Rectal smooth muscle tissue (tissue), 1 donor: Measurements from ENCODE around the gene CHCHD2.
"Not testable (repeated sequence)": the region's sequence is repeated elsewhere in the genome, so short reads cannot be mapped to it uniquely, and the experiment has no call there.

Source experiments
- H3K27ac ChIP-seq: one replicate; pipeline ENCODE4 v1.7.0; 2013; ENCODE audit warnings: low read depth, low read length, inconsistent platforms
- H3K27me3 ChIP-seq: one replicate; pipeline ENCODE4 v1.7.0; 2013; ENCODE audit warnings: low read length; ENCODE audit not compliant: control insufficient read depth, insufficient read depth
- H3K36me3 ChIP-seq: one replicate; pipeline ENCODE4 v1.7.0; 2013; ENCODE audit warnings: low read length; ENCODE audit not compliant: control insufficient read depth, insufficient read depth
- H3K4me1 ChIP-seq: one replicate; pipeline ENCODE4 v1.7.0; 2013; ENCODE audit warnings: low read length; ENCODE audit not compliant: control insufficient read depth, insufficient read depth
- H3K4me3 ChIP-seq: one replicate; pipeline ENCODE4 v1.7.0; 2013; ENCODE audit warnings: low read length
- H3K9ac ChIP-seq: one replicate; pipeline ENCODE4 v1.7.0; 2013; ENCODE audit warnings: low read length

The CHCHD2 gene

DNA sequence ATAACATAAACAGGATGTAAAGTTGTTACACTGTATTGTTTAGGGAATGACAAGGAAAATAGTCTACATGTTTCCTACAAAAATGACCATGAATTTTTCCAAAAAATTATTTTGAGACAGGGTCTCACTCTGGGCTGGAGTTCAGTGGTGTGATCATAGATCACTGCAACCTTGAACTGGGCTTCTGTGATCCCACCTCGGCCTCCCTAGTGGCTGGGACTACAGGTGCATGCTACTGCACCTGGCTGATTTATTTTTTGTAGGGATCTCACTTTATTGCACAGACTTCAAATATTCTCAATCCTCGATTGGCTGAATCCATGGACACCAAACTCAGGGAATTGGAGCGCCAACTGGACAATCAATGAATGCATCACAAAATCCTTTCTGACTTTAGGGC lies 6.6 kb downstream of the CHCHD2 start:
- Histone ChIP-seq H3K4me1 (no peaks in the 10 kb centered on the region), H3K36me3 (peaks cover 17% of the 10 kb centered on the region)

DNA sequence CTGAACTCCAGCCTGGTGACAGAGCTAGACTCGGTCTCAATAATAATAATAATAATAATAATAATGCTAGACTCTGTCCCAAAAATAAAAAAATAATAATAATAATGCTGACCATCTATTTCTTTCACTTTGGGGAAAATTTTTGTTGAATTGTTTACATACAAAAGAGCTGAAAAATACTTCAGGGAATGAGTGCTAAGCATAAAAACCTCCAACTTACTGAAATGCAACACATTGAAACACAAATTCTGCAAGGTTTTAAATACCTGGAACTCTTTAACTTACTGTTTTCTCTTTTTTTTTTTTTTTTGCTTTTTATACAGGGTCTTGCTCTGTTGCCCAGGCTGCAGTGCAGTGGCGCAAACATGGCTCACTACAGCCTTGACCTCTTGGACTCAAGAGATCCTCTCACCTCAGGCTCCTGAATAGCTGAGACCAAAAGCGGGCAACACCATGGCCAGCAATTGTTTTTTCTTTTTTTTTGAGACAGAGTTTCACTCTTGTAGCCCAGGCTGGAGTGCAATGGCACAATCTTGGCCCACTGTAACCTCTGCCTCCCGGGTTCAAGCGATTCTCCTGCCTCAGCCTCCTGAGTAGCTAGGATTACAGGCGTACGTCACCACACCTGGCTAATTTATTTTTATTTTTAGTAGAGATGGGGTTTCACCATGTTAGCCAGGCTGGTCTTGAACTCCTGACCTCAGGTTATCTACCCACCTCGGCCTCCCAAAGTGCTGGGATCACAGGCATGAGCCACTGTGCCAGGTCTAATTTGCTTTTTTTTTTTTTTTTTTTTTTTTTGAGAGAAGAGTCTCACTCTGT lies 7.9 kb downstream of the CHCHD2 start:
- H3K9ac ChIP-seq, H3K27ac ChIP-seq, H3K4me3 ChIP-seq, H3K4me1 ChIP-seq, H3K27me3 ChIP-seq: not testable (repeated sequence)
- H3K36me3 ChIP-seq, result peaks cover 14% of the 10 kb centered on the region

More for the DNA sequence above, 6.6 kb downstream of the CHCHD2 start:
- H3K27me3 ChIP-seq, result no peaks in the 10 kb centered on the region
- H3K9ac ChIP-seq, result no peak overlapping the region
- no peak overlapping the region for H3K27ac ChIP-seq
- H3K4me3 ChIP-seq, result no peak overlapping the region

- no peak overlapping the region for H3K4me3 ChIP-seq
- no peak overlapping the region for H3K9ac ChIP-seq
- H3K36me3 ChIP-seq, result peaks cover 12% of the 10 kb centered on the region
- H3K27me3 ChIP-seq, result no peaks in the 10 kb centered on the region
- H3K27ac ChIP-seq, result no peak overlapping the region
- peaks cover 4% of the 10 kb centered on the region for H3K4me1 ChIP-seq
These were observed 8.6 kb downstream of the CHCHD2 start for GRCh38 chr7:56097700-56098099.

DNA sequence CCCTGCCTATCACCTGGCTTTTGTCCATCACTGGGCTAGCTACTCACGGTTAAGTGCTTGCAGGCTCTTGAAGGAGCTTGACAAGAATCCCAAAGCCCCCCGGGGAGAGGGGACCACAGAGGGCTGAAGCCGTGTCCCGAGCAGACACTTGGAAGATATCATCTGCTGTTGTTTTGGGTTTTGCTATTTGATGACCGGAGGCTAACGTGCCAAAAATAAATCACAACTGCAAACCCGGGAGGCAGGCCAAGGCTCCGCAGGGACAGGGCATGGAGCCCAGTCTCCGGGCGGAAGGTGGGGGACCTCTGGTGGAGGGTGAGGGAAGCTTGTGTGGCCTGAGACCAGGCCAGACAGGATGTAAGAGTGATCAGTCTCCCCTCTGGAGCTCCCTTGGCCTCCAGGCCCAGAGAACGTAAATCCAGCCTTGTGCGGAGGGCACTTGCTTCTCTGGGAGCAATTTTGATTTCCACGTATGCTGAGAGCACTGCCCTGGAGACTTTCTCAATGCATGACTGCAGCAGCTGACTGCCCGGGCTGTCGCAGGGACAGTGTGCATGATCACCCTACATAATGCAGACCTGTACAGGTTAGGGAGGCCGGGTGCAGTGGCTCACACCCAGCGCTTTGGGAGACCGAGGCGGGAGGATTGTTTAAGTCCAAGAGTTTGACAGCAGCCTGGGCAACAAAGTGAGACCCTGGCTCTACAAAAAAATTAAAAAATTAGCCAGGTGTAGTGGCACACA lies 13.3 kb downstream of the CHCHD2 start, which contains the start of gene PHKG1:
TSS of gene PHKG1 (minus strand) at position 164 of the 743 bp plus-strand sequence. CDS start 4,011 bp downstream, outside the sequence.
- H3K4me1 ChIP-seq, result peaks cover 13% of the 10 kb centered on the region
- H3K27ac ChIP-seq, result peak within 1 kb of the TSS; percentile 96
- H3K36me3 ChIP-seq, result no peaks in the 10 kb centered on the region
- H3K4me3 ChIP-seq, result peak within 1 kb of the TSS; percentile 44
- H3K9ac ChIP-seq, result no peak within 1 kb of the TSS
- no peaks in the 10 kb centered on the region for H3K27me3 ChIP-seq

GRCh38 chr7:56092388-56092787 lies 13.9 kb downstream of the CHCHD2 start:
- H3K27ac ChIP-seq, result peak overlapping the region; percentile 96
- not testable (repeated sequence) for H3K9ac ChIP-seq, H3K36me3 ChIP-seq, H3K27me3 ChIP-seq
- peak overlapping the region; percentile 44 for H3K4me3 ChIP-seq
- H3K4me1 ChIP-seq, result peaks cover 13% of the 10 kb centered on the region

DNA sequence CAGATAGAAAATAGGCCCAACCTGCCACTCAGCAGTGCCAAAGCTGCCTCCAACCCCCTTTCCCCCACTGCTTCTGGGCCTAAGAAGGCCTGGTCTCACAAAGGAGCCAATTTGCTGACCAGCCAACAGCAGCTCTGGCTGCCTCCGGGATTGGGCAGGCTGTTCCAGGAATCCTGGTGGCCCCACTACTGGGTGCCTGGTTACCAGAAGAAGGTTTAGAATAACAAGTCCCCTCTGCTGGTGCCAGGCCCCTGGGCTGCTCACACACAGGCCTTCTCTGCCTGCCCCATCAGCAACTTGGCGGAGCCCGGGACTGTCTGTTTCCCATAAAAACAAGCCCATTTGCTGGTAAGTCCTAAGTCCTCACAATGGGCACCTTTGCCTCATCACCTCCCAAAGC lies 14.7 kb downstream of the CHCHD2 start:
- Histone ChIP-seq H3K4me3 (peak overlapping the region; percentile 27), H3K9ac (no peak overlapping the region), H3K36me3 (peaks cover 3% of the 10 kb centered on the region), H3K27me3 (no peaks in the 10 kb centered on the region), H3K4me1 (peaks cover 13% of the 10 kb centered on the region), H3K27ac (peak overlapping the region; percentile 96)

DNA sequence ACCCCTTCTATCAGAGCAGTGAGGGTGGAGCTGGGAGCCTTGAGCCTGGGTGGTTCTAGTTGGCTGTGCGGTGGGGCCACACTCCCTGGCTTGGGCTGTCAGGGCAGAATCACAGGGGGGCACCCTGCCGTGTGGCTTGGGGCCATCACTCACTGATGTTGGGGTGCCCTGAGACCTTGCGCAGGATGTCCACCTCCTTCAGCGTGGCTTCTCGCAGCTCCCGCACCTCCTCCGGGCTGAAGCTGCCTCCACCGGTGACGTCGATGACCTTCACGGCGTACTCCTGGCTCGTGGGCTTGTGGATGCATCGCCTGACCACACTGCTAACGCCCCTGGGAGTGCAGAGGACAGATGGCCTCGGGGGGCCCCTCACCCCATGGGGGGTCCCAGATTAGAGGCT lies 18.8 kb downstream of the CHCHD2 start:
- Histone ChIP-seq H3K27ac (no peak overlapping the region), H3K9ac (no peak overlapping the region), H3K27me3 (no peaks in the 10 kb centered on the region), H3K4me1 (peaks cover 19% of the 10 kb centered on the region), H3K4me3 (no peak overlapping the region), H3K36me3 (peaks cover 3% of the 10 kb centered on the region)

DNA sequence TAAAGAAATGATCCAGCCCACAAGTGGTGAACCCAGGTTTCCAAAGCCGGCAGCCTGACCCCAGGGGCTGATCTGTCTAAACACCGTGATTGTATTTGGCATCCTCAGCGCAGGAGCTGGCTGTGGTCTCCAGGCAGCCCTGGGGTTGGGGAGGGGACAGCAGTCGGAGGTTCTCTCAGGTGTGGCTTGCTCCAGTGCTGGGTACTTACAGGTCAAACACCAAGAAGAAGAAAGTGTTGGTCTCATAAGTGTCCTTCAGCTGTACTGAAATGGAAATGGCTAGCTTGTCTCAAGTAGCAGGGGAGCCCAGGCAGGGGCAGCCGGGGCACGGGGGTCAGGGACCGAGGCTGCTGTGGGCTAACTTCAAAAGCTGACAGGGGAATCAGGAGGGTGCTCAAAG lies 19.5 kb downstream of the CHCHD2 start:
- peaks cover 14% of the 10 kb centered on the region for H3K4me1 ChIP-seq
- no peak overlapping the region for H3K4me3 ChIP-seq
- no peaks in the 10 kb centered on the region for H3K27me3 ChIP-seq
- no peak overlapping the region for H3K9ac ChIP-seq
- H3K36me3 ChIP-seq, result peaks cover 3% of the 10 kb centered on the region
- no peak overlapping the region for H3K27ac ChIP-seq

- H3K9ac ChIP-seq, result no peak overlapping the region
- H3K4me1 ChIP-seq, result peaks cover 26% of the 10 kb centered on the region
- no peaks in the 10 kb centered on the region for H3K27me3 ChIP-seq
- peaks cover 5% of the 10 kb centered on the region for H3K36me3 ChIP-seq
- H3K27ac ChIP-seq, result peak overlapping the region; percentile 62
- no peak overlapping the region for H3K4me3 ChIP-seq
These were observed 23.0 kb downstream of the CHCHD2 start for GRCh38 chr7:56083150-56083785.

DNA sequence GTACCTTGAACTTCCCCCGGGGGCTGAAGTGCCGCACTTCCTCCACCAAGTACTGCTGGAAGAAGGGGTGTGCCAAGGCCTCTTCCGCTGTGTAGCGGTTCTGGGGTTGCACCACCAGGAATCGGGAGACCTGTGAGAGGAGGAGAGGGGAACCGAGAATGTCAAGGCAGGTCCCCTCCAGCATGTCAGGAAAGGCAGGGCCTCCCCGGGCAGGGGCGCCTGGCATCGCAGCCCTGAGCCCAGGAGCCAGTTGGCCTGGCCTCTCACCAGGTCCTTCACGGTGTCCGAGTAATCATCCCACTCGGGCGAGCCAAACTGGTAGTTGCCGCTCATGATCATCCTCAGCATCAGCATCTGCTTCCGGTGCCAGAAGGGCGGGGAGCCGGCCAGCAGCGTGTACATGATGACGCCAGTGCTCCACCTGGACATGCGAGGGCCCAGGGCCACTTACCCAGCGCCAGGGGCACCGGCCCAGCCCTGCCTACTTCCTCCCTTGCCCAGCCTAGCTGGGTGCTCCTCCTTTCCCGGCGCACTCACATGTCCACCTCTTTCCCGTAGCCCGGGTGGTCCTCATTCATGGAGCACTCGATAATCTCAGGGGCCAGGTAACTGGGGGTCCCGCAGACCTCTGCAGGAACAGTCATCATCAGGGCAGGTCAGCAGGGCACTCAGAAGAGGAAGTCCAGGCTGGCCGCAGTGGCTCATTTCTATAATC lies 24.5 kb downstream of the CHCHD2 start:
- peaks cover 5% of the 10 kb centered on the region for H3K36me3 ChIP-seq
- no peaks in the 10 kb centered on the region for H3K27me3 ChIP-seq
- peaks cover 26% of the 10 kb centered on the region for H3K4me1 ChIP-seq
- no peak overlapping the region for H3K4me3 ChIP-seq
- no peak overlapping the region for H3K9ac ChIP-seq
- no peak overlapping the region for H3K27ac ChIP-seq

DNA sequence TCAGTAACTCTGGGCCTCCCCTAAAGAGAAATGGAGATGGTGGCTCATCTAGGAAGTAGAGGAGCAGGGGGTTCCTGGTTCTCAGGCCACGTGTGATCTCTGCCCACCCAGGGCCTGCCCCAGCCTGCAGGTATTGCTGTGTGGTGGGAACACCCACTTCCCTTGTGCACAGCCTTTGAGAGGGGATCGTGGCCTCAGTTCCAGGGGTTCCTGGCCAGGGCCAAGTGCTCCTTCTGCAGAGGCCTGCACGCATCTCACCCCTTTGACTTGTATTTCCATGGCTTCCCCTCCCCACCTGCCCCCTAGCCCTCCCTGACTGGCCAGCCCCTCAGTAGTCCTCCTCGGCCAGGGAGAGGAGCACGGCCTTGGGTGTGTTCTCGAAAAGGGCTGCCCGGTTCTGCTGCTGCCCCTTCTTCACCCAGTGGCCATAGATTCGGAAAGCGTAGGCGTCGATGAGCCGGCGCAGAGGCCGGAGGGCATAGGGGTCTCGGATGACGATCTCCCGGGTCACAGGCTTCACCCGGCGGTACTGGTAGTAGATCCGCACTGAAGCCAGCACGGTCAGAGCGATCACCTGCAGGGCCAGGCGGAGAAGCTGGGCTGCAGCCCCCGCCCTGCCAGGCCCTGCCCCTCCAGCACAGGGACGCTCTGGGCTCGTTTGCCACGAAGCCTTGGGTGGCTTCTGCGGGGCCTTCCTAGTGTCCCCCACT lies 25.4 kb downstream of the CHCHD2 start:
- not testable (repeated sequence) for H3K9ac ChIP-seq, H3K36me3 ChIP-seq, H3K4me3 ChIP-seq, H3K27me3 ChIP-seq
- H3K27ac ChIP-seq, result peak overlapping the region; percentile 79
- peaks cover 26% of the 10 kb centered on the region for H3K4me1 ChIP-seq
